Measurements from ENCODE around the gene VTI1A.

Gene VTI1A

DNA sequence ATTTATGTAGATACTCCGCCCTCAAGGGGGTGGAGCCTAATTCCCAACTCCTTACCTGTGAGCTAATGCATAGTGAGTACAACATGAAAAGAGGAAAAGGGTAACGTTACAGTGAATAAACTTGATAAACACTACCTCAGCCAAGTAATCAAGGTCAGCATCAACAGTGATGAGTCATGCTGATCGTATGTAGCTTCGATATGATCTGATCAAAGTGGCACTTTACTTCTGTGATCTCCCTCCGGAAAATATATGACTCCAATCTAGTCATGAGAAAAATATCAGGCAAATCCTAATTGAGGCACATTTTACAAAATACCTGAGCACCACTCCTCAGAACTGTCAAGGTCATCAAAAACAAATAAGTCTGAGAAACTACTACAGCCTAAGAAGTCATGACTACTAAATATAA is 70.4 kb downstream of the VTI1A start:
- no peak for DNase-seq (ENCODE audit: extremely low spot score)
- CTCF ChIA-PET, result interaction anchor here (1.3 kb wide), 1 partner anchor 18 kb away, joined by 3 read pairs; no protein-coding TSS in a partner anchor

GRCh38 chr10:112519133-112519761 is 72.2 kb downstream of the VTI1A start:
- no peak for DNase-seq (ENCODE audit: extremely low spot score)
- TF ChIP-seq, protein P1, sequence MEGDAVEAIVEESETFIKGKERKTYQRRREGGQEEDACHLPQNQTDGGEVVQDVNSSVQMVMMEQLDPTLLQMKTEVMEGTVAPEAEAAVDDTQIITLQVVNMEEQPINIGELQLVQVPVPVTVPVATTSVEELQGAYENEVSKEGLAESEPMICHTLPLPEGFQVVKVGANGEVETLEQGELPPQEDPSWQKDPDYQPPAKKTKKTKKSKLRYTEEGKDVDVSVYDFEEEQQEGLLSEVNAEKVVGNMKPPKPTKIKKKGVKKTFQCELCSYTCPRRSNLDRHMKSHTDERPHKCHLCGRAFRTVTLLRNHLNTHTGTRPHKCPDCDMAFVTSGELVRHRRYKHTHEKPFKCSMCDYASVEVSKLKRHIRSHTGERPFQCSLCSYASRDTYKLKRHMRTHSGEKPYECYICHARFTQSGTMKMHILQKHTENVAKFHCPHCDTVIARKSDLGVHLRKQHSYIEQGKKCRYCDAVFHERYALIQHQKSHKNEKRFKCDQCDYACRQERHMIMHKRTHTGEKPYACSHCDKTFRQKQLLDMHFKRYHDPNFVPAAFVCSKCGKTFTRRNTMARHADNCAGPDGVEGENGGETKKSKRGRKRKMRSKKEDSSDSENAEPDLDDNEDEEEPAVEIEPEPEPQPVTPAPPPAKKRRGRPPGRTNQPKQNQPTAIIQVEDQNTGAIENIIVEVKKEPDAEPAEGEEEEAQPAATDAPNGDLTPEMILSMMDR (IDR thresholded peaks at IDR 0.05; ENCODE audit: control extremely low read depth, extremely low read depth, low read depth, missing control alignments), result no peak
- CTCF ChIA-PET, result interaction anchor here (1.3 kb wide), 1 partner anchor 47 kb away, joined by 3 read pairs; no protein-coding TSS in a partner anchor
- POLR2A ChIA-PET, result no interaction called here

More for the DNA sequence above, 70.4 kb downstream of the VTI1A start:
- POLR2A ChIA-PET, result no interaction called here
- TF ChIP-seq, protein P1 (IDR thresholded peaks at IDR 0.05; ENCODE audit: control extremely low read depth, extremely low read depth, low read depth, missing control alignments), result no peak

DNA sequence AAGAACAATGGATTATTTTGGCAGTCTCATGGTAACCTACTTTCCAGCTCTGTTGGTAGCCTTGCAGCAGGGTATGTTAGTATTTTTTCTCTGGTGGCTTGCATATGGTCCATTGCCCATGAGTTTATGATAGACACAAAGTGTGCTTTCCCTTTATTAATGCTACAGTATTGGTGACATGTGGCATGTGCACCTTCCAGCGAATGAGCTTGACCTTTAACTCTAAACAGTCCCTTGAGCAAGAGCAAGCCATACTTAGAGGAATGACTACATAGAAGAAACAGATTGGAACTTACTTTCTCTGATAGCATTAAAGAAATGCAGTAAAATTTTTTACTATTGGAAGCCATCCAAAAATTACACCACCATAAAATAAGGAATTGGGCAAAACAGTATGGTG is 73.9 kb downstream of the VTI1A start:
- no peak for DNase-seq (ENCODE audit: extremely low spot score)
- TF ChIP-seq, protein P1 (IDR thresholded peaks at IDR 0.05; ENCODE audit: control extremely low read depth, extremely low read depth, low read depth, missing control alignments), result no peak
- ChIA-PET CTCF (interaction anchor here (0.8 to 1.0 kb wide), 2 partner anchors 10 to 12 kb away, joined by 3 read pairs; no protein-coding TSS in a partner anchor), POLR2A (no interaction called here)

- DNase-seq (ENCODE audit: extremely low spot score), result no peak
- TF ChIP-seq, protein P1 (IDR thresholded peaks at IDR 0.05; ENCODE audit: control extremely low read depth, extremely low read depth, low read depth, missing control alignments), result no peak
- CTCF ChIA-PET, result interaction anchor here (1.1 kb wide), 1 partner anchor 8 kb away, joined by 4 read pairs; no protein-coding TSS in a partner anchor
- POLR2A ChIA-PET, result no interaction called here
Measured at GRCh38 chr10:112524641-112525040, 77.6 kb downstream of the VTI1A start.

DNA sequence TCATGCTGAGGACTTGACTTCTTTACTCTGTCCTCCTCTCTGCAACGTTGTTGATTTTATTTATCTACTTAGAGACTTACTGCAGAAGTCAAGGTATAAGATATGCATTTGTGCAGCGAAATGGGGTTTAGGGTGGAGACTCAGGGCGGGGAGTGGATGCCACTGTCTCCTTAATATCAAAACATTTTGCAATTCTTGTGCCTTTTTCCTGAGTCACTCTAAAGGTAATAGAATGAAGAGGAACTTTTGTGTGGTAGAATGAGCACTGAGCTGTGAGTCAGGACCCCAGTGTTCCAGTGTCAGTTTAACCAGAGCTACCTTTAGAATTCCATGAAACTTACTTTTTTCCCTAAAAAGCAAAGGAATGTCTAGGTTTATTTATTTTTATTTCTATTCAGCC is 78.2 kb downstream of the VTI1A start:
- no peak for DNase-seq (ENCODE audit: extremely low spot score)
- TF ChIP-seq, protein P1 (IDR thresholded peaks at IDR 0.05; ENCODE audit: control extremely low read depth, extremely low read depth, low read depth, missing control alignments), result no peak
- ChIA-PET CTCF (interaction anchor here (1.1 kb wide), 1 partner anchor 9 kb away, joined by 4 read pairs; no protein-coding TSS in a partner anchor), POLR2A (no interaction called here)

DNA sequence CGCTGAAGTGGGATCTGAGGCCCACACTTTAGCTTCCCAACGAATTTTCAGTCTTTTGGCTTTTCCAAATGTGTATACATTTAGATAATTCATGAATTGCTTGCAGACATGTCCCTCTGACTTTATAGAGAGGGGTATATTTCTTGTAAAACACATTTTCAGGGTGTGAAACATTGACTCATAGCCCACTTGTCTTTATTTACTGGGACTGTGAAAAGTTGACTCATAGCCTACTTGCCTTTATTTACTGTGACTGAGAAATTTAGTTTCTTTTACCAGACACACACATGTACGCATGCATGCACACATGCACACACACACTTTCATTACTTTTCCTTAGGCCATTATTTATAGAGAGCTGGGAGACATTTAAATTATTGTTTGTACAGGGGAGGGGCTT is 79.1 kb downstream of the VTI1A start:
- POLR2A ChIA-PET, result no interaction called here
- TF ChIP-seq, protein P1 (IDR thresholded peaks at IDR 0.05; ENCODE audit: control extremely low read depth, extremely low read depth, low read depth, missing control alignments), result no peak
- DNase-seq (ENCODE audit: extremely low spot score), result peak; percentile 18
- CTCF ChIA-PET, result interaction anchor here (1.1 to 1.3 kb wide), 2 partner anchors 13 to 25 kb away, joined by 3 to 5 read pairs; no protein-coding TSS in a partner anchor
